ENCODE data around the gene GNAS-AS1.
"Not testable (repeated sequence)": the region's sequence is repeated elsewhere in the genome, so short reads cannot be mapped to it uniquely, and the experiment has no call there.

GNAS-AS1 gene

DNA sequence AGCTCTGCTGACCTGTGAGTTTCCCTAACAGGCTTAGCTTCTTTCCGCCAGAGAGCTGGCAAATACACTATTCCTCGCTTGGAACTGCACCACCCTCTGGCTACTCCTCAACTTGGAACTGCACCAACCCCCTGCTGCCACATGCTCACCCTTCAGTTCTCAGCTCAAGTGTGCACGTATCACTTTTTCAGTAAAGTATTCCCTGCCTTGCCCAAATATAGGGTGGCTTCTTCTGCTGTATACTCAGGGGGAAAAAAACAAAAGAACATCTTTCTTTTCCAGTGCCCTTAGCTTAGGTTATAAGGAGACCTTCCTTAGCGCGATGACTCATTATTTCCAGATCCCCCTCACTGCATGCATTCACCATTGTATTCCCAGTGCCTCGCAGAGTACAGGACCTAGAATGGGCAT is 21.2 kb downstream of the GNAS-AS1 start:
- H3K4me1 ChIP-seq (ENCODE audit: low read depth, poor library complexity, severe bottlenecking): peaks cover 24% of the 10 kb centered on the region
- H3K4me2 ChIP-seq: no peak overlapping the region
- TF ChIP-seq, protein P1, sequence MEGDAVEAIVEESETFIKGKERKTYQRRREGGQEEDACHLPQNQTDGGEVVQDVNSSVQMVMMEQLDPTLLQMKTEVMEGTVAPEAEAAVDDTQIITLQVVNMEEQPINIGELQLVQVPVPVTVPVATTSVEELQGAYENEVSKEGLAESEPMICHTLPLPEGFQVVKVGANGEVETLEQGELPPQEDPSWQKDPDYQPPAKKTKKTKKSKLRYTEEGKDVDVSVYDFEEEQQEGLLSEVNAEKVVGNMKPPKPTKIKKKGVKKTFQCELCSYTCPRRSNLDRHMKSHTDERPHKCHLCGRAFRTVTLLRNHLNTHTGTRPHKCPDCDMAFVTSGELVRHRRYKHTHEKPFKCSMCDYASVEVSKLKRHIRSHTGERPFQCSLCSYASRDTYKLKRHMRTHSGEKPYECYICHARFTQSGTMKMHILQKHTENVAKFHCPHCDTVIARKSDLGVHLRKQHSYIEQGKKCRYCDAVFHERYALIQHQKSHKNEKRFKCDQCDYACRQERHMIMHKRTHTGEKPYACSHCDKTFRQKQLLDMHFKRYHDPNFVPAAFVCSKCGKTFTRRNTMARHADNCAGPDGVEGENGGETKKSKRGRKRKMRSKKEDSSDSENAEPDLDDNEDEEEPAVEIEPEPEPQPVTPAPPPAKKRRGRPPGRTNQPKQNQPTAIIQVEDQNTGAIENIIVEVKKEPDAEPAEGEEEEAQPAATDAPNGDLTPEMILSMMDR (conservative IDR thresholded peaks at IDR 0.05; ENCODE audit: low read depth, low read length): no peak
- H3K79me2 ChIP-seq (ENCODE audit: insufficient read depth, low read depth): no peaks in the 10 kb centered on the region
- no peak overlapping the region for H3K27ac ChIP-seq
- H3K27me3 ChIP-seq (ENCODE audit: insufficient read depth, low read depth): no peaks in the 10 kb centered on the region
- no peak overlapping the region for H3K9ac ChIP-seq
- no peaks in the 10 kb centered on the region for H3K36me3 ChIP-seq (ENCODE audit: insufficient read depth)
- no peak overlapping the region for H2AFZ ChIP-seq (ENCODE audit: low read depth)
- H4K20me1 ChIP-seq (ENCODE audit: insufficient read depth): no peaks in the 10 kb centered on the region
- no peak overlapping the region for H3K4me3 ChIP-seq (IDR thresholded peaks at IDR 0.05; ENCODE audit: insufficient read depth, low read depth, low read length)

DNA sequence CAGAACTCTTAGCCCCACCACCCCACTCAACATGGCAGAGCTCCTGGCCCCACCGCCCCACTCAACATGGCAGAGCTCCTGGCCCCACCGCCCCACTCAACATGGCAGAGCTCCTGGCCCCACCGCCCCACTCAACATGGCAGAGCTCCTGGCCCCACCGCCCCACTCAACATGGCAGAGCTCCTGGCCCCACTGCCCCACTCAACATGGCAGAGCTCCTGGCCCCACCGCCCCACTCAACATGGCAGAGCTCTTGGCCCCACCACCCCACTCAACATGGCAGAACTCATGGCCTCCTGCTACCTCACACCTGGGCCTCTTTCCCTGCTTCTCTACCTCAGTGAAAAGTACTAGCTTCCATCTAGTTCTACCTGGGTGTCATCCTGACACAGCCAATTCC is 21.9 kb downstream of the GNAS-AS1 start:
- H2AFZ ChIP-seq (ENCODE audit: low read depth); H3K27ac ChIP-seq; H3K9ac ChIP-seq; H3K4me2 ChIP-seq; H3K27me3 ChIP-seq (ENCODE audit: insufficient read depth, low read depth); H3K79me2 ChIP-seq (ENCODE audit: insufficient read depth, low read depth); H3K36me3 ChIP-seq (ENCODE audit: insufficient read depth); H3K4me3 ChIP-seq (IDR thresholded peaks at IDR 0.05; ENCODE audit: insufficient read depth, low read depth, low read length); H4K20me1 ChIP-seq (ENCODE audit: insufficient read depth): not testable (repeated sequence)
- H3K4me1 ChIP-seq (ENCODE audit: low read depth, poor library complexity, severe bottlenecking): peaks cover 24% of the 10 kb centered on the region

DNA sequence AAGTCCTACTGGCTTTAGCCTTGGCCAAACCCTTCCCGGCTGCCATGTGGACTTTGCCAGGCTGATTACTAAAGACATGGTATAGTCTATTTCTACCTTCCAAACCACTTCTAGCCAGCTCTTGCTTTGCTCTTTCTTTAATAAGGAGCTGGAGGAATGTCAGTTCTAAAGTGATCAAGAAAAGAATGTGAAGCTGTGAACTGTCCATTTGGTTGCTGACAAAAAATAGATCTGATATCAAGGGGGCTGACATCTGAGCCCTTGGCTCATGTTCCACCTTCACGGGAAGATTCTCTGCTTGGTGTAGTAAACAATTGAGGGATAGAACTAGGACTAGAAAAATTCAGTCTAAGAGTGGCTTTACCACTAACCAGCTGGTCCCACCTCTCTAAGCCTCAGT is 22.6 kb downstream of the GNAS-AS1 start:
- Histone ChIP-seq H3K36me3 (ENCODE audit: insufficient read depth) (no peaks in the 10 kb centered on the region), H3K27ac (no peak overlapping the region), H3K9ac (no peak overlapping the region), H3K4me2 (no peak overlapping the region), H2AFZ (ENCODE audit: low read depth) (no peak overlapping the region), H4K20me1 (ENCODE audit: insufficient read depth) (no peaks in the 10 kb centered on the region), H3K4me1 (ENCODE audit: low read depth, poor library complexity, severe bottlenecking) (peaks cover 22% of the 10 kb centered on the region), H3K4me3 (IDR thresholded peaks at IDR 0.05; ENCODE audit: insufficient read depth, low read depth, low read length) (no peak overlapping the region), H3K27me3 (ENCODE audit: insufficient read depth, low read depth) (no peaks in the 10 kb centered on the region), H3K79me2 (ENCODE audit: insufficient read depth, low read depth) (no peaks in the 10 kb centered on the region)
- TF ChIP-seq, protein P1 (conservative IDR thresholded peaks at IDR 0.05; ENCODE audit: low read depth, low read length): no peak

DNA sequence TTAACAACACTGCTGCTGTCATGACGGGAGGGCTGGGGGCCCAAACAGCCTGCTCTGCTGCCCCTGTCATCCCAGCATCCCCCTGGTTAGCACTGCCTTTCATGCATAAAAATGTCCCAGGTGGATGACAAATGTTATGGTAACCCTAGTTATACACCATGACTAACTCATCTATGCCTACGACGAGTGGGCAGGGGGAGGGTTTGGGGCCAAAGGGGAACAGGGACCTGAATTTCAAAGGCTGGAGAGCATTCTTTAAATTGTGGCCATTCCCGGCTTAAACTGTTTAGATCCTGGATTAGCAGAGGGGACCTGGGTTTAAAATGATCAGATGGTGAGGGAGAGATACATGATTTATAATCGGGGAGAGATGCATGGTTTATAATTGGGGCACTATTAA is 24.4 kb downstream of the GNAS-AS1 start:
- Histone ChIP-seq H3K4me1 (ENCODE audit: low read depth, poor library complexity, severe bottlenecking) (peaks cover 3% of the 10 kb centered on the region), H3K36me3 (ENCODE audit: insufficient read depth) (no peaks in the 10 kb centered on the region), H3K9ac (no peak overlapping the region), H3K27me3 (ENCODE audit: insufficient read depth, low read depth) (no peaks in the 10 kb centered on the region; the same call in 1 of the 2 replicates), H3K27ac (no peak overlapping the region), H3K4me2 (no peak overlapping the region), H2AFZ (ENCODE audit: low read depth) (no peak overlapping the region), H3K79me2 (ENCODE audit: insufficient read depth, low read depth) (no peaks in the 10 kb centered on the region), H3K4me3 (IDR thresholded peaks at IDR 0.05; ENCODE audit: insufficient read depth, low read depth, low read length) (no peak overlapping the region), H4K20me1 (ENCODE audit: insufficient read depth) (no peaks in the 10 kb centered on the region)
- TF ChIP-seq, protein P1 (conservative IDR thresholded peaks at IDR 0.05; ENCODE audit: low read depth, low read length): no peak

DNA sequence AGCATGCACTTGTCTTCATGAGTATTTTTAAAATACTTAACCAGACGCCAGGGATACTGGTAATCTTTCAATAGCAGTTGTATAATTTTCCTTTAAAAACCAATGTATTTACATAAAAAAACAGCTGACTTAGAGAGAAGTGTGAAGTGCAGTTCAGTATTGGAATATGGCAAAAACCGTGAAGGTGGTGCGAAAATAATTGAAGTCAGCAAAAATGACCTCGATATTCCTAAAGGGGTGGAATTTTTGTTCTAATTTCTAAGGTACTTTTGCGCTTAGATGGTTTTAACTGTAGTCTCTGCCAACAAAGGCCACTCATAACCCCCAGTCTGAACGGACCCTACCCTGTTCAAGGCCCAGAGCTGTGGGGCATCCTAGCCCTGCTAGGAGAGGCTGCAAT is 25.3 kb downstream of the GNAS-AS1 start:
- TF ChIP-seq, protein P1 (conservative IDR thresholded peaks at IDR 0.05; ENCODE audit: low read depth, low read length): no peak
- no peak overlapping the region for H2AFZ ChIP-seq (ENCODE audit: low read depth)
- H3K4me2 ChIP-seq: no peak overlapping the region
- H4K20me1 ChIP-seq (ENCODE audit: insufficient read depth): no peaks in the 10 kb centered on the region
- H3K27me3 ChIP-seq (ENCODE audit: insufficient read depth, low read depth): no peaks in the 10 kb centered on the region; the same call in 1 of the 2 replicates
- H3K36me3 ChIP-seq (ENCODE audit: insufficient read depth): no peaks in the 10 kb centered on the region
- H3K27ac ChIP-seq: no peak overlapping the region
- no peaks in the 10 kb centered on the region for H3K4me1 ChIP-seq (ENCODE audit: low read depth, poor library complexity, severe bottlenecking)
- no peaks in the 10 kb centered on the region for H3K79me2 ChIP-seq (ENCODE audit: insufficient read depth, low read depth)
- no peak overlapping the region for H3K4me3 ChIP-seq (IDR thresholded peaks at IDR 0.05; ENCODE audit: insufficient read depth, low read depth, low read length)
- no peak overlapping the region for H3K9ac ChIP-seq

Measured in KMS-11 (cell line).